Uterus (tissue), 4 donors: Measurements from ENCODE around the gene PKN3. TPM values are rescaled to one million over a fixed set of nuclear protein-coding genes. Genes with fewer than 3 reads are reported as not detected.

Source experiments
- DNase-seq, 2 donors: peaks; one replicate each; pipeline ENCODE4 v3.0.0-alpha.2; 2019 to 2020
- H3K27ac ChIP-seq, 2 donors: fragments of 200-600 bp; sonication (generic); 1 replicate in 1 of 2; 2 replicates in 1 of 2; pipeline ENCODE4 v1.5.1; 2016 to 2018
- H3K27me3 ChIP-seq, 2 donors: fragments of 200-600 bp; sonication (generic); one replicate each; pipeline ENCODE4 v1.5.1; 2018 to 2019; ENCODE audit warnings: control low read depth in 1 of 2
- H3K36me3 ChIP-seq, 2 donors: fragments of 200-600 bp; sonication (generic); one replicate each; pipeline ENCODE4 v1.5.1; 2019; ENCODE audit warnings: control low read depth in 1 of 2
- H3K4me1 ChIP-seq, 2 donors: fragments of 200-600 bp; sonication (generic); one replicate each; pipeline ENCODE4 v1.5.1; 2018 to 2019; ENCODE audit warnings: control low read depth in 1 of 2
- H3K4me3 ChIP-seq, 2 donors: fragments of 200-600 bp; sonication (generic); 1 replicate in 1 of 2; 2 replicates in 1 of 2; pipeline ENCODE4 v1.5.1; 2018 to 2019; ENCODE audit warnings: mild to moderate bottlenecking in 1 of 2
- H3K9me3 ChIP-seq, 2 donors: fragments of 200-600 bp; sonication (generic); one replicate each; pipeline ENCODE4 v1.5.1; 2019; ENCODE audit warnings: control low read depth in 1 of 2
- POLR2A ChIP-seq, 2 donors: fragments of 450-650 bp; IDR thresholded peaks; one replicate each; pipeline ENCODE4 v1.6.1; 2016; ENCODE audit warnings: antibody characterized with exemption in 2 of 2, mild to moderate bottlenecking in 1 of 2, moderate library complexity in 1 of 2
- intact Hi-C: fragments of 100-400 bp; cut with DNase I; formaldehyde crosslinking; loops from one replicate; pipeline ENCODE4 v1.15.1; 2023; ENCODE audit warnings: low total_unique reads
- total RNA-seq, 4 donors: library from RNA; depleted of rRNA in 3 of 4; stranded (reverse); fragments of >200 nt in 3 of 4; gene quantifications; one replicate each; pipeline versions ENCODE4 v1.1.0 to v1.2.4, GENCODE V29; 2014 to 2023
- TF ChIP-seq, protein P1 (sequence below), 4 experiments: fragments of 200-600 bp in 2 of 4; fragments of 450-650 bp in 2 of 4; sonication (generic) in 2 of 4; IDR thresholded peaks; one replicate each; pipeline ENCODE4 v1.5.1; 2016 to 2019; ENCODE audit warnings: antibody characterized with exemption in 4 of 4, mild to moderate bottlenecking in 2 of 4, moderate library complexity in 1 of 4
- donor health status: DM: yes; HTN: yes; CAD: no.

The PKN3 gene
- total RNA-seq, 4 donors from 2014 or later, result 2.4 to 19.5 (median 4.5) TPM

DNA sequence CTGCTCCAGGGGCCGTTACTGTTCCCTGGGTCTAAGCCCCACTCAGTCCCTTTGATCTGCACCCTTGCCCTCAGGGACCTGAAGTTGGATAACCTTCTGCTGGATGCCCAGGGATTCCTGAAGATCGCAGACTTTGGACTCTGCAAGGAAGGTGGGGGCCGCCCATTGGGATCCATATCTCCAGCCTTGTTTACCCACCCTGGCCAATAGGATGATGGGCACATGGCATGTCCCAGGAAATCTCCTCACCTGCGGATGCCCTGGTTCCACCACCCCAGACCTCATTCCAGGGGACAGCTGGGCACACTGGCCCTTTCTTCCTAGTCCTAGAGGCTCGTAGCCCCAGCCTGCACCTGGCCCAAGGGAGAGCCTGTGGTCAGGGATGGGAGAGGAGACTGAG lies 16.2 kb downstream of the PKN3 start:
- no peak for DNase-seq
- Histone ChIP-seq H3K4me3 (no peak overlapping the region), H3K27ac (no peak overlapping the region), H3K27me3 (no peaks in the 10 kb centered on the region), H3K36me3 (no peaks in the 10 kb centered on the region), H3K9me3 (no peaks in the 10 kb centered on the region), H3K4me1 (no peaks in the 10 kb centered on the region)
- TF ChIP-seq, protein P1, sequence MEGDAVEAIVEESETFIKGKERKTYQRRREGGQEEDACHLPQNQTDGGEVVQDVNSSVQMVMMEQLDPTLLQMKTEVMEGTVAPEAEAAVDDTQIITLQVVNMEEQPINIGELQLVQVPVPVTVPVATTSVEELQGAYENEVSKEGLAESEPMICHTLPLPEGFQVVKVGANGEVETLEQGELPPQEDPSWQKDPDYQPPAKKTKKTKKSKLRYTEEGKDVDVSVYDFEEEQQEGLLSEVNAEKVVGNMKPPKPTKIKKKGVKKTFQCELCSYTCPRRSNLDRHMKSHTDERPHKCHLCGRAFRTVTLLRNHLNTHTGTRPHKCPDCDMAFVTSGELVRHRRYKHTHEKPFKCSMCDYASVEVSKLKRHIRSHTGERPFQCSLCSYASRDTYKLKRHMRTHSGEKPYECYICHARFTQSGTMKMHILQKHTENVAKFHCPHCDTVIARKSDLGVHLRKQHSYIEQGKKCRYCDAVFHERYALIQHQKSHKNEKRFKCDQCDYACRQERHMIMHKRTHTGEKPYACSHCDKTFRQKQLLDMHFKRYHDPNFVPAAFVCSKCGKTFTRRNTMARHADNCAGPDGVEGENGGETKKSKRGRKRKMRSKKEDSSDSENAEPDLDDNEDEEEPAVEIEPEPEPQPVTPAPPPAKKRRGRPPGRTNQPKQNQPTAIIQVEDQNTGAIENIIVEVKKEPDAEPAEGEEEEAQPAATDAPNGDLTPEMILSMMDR (IDR thresholded peaks at IDR 0.05), result no peak
- no peak for TF ChIP-seq POLR2A (IDR thresholded peaks at IDR 0.05)
- intact Hi-C loops, result no loop called here

GRCh38 chr9:128719919-128720605 lies 17.8 kb downstream of the PKN3 start:
- intact Hi-C loops, result no loop called here
- Histone ChIP-seq H3K36me3 (no peaks in the 10 kb centered on the region), H3K4me1 (no peaks in the 10 kb centered on the region), H3K4me3 (no peak overlapping the region), H3K27ac (no peak overlapping the region), H3K9me3 (no peaks in the 10 kb centered on the region), H3K27me3 (no peaks in the 10 kb centered on the region)
- DNase-seq, result no peak
- TF ChIP-seq, protein P1 (IDR thresholded peaks at IDR 0.05), result no peak
- no peak for TF ChIP-seq POLR2A (IDR thresholded peaks at IDR 0.05)

DNA sequence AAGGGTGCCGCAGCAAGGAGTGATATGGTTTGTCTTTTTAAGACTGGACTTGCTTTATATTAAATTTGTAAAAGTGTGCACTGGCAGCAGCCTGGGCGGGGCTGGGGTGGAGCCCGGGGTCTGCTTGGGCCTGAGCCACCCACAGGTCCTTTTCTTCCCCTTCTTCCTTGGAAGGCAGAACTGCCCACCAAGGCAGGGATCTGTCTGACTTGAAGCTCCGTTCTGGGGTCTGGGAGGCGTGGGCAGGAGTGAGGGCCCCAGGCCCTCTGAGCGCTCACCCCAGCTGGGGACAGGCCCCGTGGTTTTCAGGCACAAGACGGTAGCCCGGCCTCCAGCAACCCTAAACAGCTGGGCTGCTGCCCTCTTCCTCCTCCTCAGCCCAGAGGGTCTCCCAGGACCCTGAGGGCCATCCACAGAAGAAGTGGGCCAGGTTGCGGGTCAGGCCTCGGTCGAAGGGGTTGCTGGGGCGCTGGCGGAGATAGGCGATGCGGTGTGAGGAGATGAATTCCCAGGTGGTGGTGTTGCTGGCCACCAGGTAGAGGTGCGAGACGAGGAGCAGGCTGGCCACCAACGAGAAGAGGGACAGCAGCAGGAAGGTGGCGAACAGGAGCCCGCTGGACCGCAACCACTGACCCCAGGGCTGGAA lies 18.7 kb downstream of the PKN3 start:
- Histone ChIP-seq H3K4me3 (no peak overlapping the region), H3K9me3 (no peaks in the 10 kb centered on the region), H3K36me3 (no peaks in the 10 kb centered on the region), H3K27ac (no peak overlapping the region), H3K27me3 (no peaks in the 10 kb centered on the region), H3K4me1 (no peaks in the 10 kb centered on the region)
- intact Hi-C loops, result no loop called here
- no peak for DNase-seq
- no peak for TF ChIP-seq POLR2A (IDR thresholded peaks at IDR 0.05)
- TF ChIP-seq, protein P1 (IDR thresholded peaks at IDR 0.05), result no peak

- no peaks in the 10 kb centered on the region for H3K36me3 ChIP-seq
- H3K9me3 ChIP-seq, result no peaks in the 10 kb centered on the region
- intact Hi-C loops, result no loop called here
- H3K27ac ChIP-seq, result no peak overlapping the region
- no peak overlapping the region for H3K4me3 ChIP-seq
- H3K27me3 ChIP-seq, result no peaks in the 10 kb centered on the region
- no peak for TF ChIP-seq POLR2A (IDR thresholded peaks at IDR 0.05)
- TF ChIP-seq, protein P1 (IDR thresholded peaks at IDR 0.05), result no peak
- no peak for DNase-seq
- no peaks in the 10 kb centered on the region for H3K4me1 ChIP-seq
These were observed 19.2 kb downstream of the PKN3 start for GRCh38 chr9:128721487-128722010.
